BJ (cell line): ENCODE measurements around the gene SIRPD. TPM values are rescaled to one million over a fixed set of nuclear protein-coding genes. Genes with fewer than 3 reads are reported as not detected.

Experiments used
- CTCF ChIA-PET: fragments of 350-600 bp; formaldehyde crosslinking; extraction: SDS; loops from one replicate; lab custom pipeline; 2021; ENCODE audit warnings: antibody characterized with exemption, inconsistent platforms; lab: Yijun Ruan, JAX
- POLR2A ChIA-PET: fragments of 300-600 bp; sonication (Branson Sonifier 250); formaldehyde crosslinking; extraction: SDS; loops from one replicate; lab custom pipeline; 2021; ENCODE audit warnings: antibody characterized with exemption; lab: Charles Lee
- DNase-seq: peaks from one replicate; pipeline ENCODE4 v3.0.0-alpha.2; 2011; ENCODE audit warnings: low read depth
- H3K27me3 ChIP-seq: 2 replicates; pipeline ENCODE4 v1.6.0; 2011; ENCODE audit warnings: low read length; ENCODE audit not compliant: control insufficient read depth, insufficient read depth
- H3K36me3 ChIP-seq: 2 replicates; pipeline ENCODE4 v1.5.1; 2011; ENCODE audit warnings: low read length; ENCODE audit not compliant: control insufficient read depth, insufficient read depth
- H3K4me3 ChIP-seq: 2 replicates; pipeline ENCODE4 v1.5.1; 2011; ENCODE audit warnings: low read depth, mild to moderate bottlenecking, control low read depth, low read length
- polyA minus RNA-seq: library from RNA; depleted of rRNA, polyadenylated mRNA; stranded (reverse); fragments of >200 nt; gene quantifications from 2 replicates; pipeline ENCODE4 v1.2.3, GENCODE V29; 2011; rRNA and poly(A)+ RNA removed
- polyA plus RNA-seq: library from polyadenylated mRNA; depleted of rRNA; stranded (reverse); fragments of >200 nt; gene quantifications from 2 replicates; pipeline ENCODE4 v1.2.3, GENCODE V29; 2011; rRNA removed
- TF ChIP-seq, protein P1 (sequence below): IDR thresholded peaks from 2 replicates; pipeline ENCODE4 v1.5.1; 2011; ENCODE audit warnings: low read depth, mild to moderate bottlenecking, control low read depth, inconsistent platforms, low read length, moderate library complexity; ENCODE audit not compliant: insufficient read depth

SIRPD gene
- polyA plus RNA-seq (not detected in 2 replicates), polyA minus RNA-seq (not detected in 2 replicates)

DNA sequence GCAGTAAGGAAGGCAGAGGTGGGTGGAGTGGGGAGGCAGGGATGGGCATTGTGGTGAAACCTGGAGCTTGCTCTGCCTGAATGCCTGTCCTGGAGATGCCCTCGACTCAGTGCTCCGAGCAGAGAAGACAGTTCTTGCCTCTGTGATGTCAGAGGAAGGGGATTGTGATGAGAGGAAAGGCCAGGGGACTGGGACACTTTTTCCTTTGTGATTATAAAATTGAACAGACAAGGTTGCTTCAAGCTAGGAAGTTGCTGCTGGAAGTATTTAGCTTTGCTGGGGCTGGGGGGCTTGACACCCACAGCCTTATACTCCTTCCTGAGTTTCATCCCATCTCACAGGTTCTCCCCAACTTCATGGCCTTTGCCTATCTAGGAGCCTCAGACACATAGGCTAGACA lies at the start of gene SIRPD:
Gene SIRPD (minus strand): TSS at position 101 of the 400 bp plus-strand sequence. CDS start 52 bp downstream, at position 49.
- no peak for DNase-seq
- TF ChIP-seq, protein P1, sequence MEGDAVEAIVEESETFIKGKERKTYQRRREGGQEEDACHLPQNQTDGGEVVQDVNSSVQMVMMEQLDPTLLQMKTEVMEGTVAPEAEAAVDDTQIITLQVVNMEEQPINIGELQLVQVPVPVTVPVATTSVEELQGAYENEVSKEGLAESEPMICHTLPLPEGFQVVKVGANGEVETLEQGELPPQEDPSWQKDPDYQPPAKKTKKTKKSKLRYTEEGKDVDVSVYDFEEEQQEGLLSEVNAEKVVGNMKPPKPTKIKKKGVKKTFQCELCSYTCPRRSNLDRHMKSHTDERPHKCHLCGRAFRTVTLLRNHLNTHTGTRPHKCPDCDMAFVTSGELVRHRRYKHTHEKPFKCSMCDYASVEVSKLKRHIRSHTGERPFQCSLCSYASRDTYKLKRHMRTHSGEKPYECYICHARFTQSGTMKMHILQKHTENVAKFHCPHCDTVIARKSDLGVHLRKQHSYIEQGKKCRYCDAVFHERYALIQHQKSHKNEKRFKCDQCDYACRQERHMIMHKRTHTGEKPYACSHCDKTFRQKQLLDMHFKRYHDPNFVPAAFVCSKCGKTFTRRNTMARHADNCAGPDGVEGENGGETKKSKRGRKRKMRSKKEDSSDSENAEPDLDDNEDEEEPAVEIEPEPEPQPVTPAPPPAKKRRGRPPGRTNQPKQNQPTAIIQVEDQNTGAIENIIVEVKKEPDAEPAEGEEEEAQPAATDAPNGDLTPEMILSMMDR, result no peak
- ChIA-PET POLR2A (no interaction called here), CTCF (no interaction called here)
- Histone ChIP-seq H3K4me3 (no peak within 1 kb of the TSS), H3K36me3 (no peaks in the 10 kb centered on the region), H3K27me3 (peaks cover 2% of the 10 kb centered on the region)

DNA sequence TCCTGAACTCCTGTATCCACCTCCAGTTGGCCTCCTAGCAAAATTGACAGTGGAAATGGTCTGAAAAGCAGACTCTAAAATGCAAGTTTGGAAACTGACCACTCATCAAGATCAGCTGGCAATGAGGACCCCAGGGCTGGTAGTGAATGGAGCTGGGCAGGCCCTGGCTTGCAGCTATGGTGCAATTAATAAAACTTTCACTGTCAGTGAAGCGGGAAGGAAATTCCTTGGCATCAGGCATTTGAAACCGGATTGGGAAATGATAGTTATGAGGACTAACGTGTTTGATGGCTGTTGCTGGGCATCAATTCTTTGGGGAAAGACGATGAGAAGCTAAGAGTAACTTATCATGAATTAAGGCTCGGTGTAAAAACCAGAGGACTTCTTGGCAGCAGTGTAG lies 43.2 kb upstream of the SIRPD start:
- DNase-seq, result no peak
- ChIA-PET CTCF (no interaction called here), POLR2A (no interaction called here)
- Histone ChIP-seq H3K36me3 (no peaks in the 10 kb centered on the region), H3K27me3 (no peaks in the 10 kb centered on the region), H3K4me3 (no peak overlapping the region)
- TF ChIP-seq, protein P1, result no peak

DNA sequence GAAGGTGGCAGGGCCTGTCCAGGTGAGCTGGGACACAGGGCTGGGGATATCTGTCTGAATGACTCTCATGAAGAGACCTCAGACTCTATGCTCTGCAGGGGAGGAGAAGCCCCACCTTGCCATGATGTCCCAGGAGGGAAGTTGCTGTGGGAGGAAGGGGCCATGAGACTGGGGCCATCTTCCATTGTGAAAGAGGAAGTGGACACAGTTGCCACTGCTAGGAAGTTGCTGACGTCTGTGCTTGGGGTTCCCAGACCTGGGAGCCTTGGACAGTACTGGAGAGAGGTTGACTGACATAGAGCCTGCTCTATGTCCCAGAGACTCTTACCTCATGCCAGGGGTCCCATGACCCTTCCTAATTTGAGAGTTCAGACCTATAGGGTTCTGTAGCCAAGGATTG lies 37.8 kb upstream of the SIRPD start:
- TF ChIP-seq, protein P1, result no peak
- no peak for DNase-seq
- H3K27me3 ChIP-seq, result no peaks in the 10 kb centered on the region
- POLR2A ChIA-PET, result no interaction called here
- no peaks in the 10 kb centered on the region for H3K36me3 ChIP-seq
- CTCF ChIA-PET, result no interaction called here
- no peak overlapping the region for H3K4me3 ChIP-seq

DNA sequence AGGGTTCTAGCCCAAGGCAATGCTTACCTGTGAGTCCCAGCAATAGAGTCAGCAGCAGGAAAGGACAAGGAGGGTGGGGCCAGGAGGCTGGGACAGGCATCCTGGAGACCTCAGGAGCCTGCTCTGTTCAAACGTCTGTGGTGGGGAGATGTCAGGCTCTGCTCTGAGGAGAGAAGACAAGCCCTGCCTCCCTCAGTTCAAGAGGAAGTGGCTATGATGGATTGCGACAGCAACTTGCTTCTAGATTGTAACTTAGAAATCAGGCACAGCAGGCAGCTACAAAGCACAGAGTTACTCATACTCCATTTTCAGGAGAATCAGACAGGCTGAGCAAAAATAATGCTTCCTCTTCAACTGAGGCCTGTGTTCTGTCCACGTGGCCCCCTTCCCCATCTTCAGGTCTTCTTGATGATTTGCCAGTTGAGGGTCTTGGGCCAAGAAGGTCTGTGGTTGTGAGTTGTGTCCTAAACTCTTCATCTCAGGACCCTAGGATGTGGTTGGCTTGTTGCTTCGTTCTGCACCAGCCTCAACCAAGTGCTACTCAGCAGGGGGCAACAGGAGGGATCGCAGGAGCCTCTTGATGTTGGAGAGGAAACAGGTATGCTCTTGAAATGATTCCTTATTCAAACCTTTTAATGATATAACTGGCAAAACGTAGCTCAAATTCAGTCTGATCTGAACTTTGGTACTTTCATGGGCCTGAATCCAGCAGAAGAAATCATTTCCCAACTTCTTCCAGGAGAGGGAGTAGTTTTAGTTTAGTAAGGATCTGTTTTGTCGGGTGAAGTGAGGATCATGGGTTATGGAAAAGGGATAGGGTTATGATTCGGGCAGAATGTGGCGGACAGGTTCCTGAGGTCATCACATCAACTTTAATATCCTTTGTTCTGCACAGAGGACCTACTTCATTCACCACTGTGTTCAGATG lies 31.3 kb upstream of the SIRPD start:
- Histone ChIP-seq H3K27me3 (no peaks in the 10 kb centered on the region), H3K4me3 (no peak overlapping the region), H3K36me3 (no peaks in the 10 kb centered on the region)
- ChIA-PET POLR2A (no interaction called here), CTCF (no interaction called here)
- no peak for DNase-seq
- TF ChIP-seq, protein P1, result no peak

DNA sequence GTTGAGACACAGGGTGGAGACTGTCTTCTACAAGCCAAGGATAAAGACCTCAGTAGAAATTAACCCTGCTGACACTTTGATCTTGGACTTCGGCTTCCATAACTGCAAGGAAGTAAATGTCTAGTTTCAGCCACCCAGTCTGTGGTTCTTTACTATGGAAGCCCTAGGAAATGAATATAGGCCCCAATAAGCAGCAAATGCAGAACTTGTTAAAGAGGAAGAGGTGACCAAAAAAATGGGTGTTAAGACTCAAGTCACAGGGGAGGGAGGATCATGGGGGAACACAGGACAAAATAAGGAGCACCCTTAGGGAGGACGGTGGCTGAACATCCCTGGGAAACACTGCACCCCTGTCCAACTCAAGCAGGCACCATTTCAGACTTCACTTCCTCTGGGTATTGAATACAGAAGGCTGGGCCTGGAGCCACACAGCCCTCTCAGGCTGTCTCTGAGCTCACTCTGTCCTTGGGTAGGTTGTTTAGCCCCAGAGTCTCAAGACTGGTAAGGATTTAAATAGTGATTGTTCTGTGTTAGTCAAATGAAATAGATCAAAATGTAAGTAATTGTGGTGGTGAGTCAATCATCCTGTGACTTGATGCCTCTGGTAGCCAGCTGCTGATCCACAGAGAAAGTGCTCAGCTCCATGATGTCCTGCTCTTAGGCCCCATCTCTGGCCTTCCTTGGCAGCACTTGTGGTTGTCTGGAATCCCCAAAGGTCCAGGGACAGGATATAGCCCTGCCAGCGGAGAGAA lies 30.5 kb upstream of the SIRPD start:
- H3K36me3 ChIP-seq, result no peaks in the 10 kb centered on the region
- TF ChIP-seq, protein P1, result no peak
- ChIA-PET CTCF (no interaction called here), POLR2A (no interaction called here)
- H3K27me3 ChIP-seq, result no peaks in the 10 kb centered on the region
- H3K4me3 ChIP-seq, result no peak overlapping the region
- no peak for DNase-seq
